Measurements from ENCODE around the gene DOCK2.

- TF ChIP-seq SP2 (IDR thresholded peaks at IDR 0.05; ENCODE audit: extremely low read depth, low read depth, low read length, poor library complexity, severe bottlenecking) (no peak), COPS2 (conservative IDR thresholded peaks at IDR 0.05) (no peak), POLR2G (IDR thresholded peaks at IDR 0.05; ENCODE audit: low read depth, low read length) (no peak), USF2 (CRISPR knock-in tag; IDR thresholded peaks at IDR 0.05) (no peak), TAF1 (IDR thresholded peaks at IDR 0.05; ENCODE audit: control insufficient read depth, extremely low read depth, insufficient read depth, low read length, severe bottlenecking) (no peak), ELF1 (tag; IDR thresholded peaks at IDR 0.05) (no peak), IRF9 (tag; IDR thresholded peaks at IDR 0.05) (no peak), ESRRB (CRISPR knock-in tag; IDR thresholded peaks at IDR 0.05; ENCODE audit: borderline replicate concordance) (no peak), MEF2A (IDR thresholded peaks at IDR 0.05; ENCODE audit: control insufficient read depth, low read depth, low read length) (no peak), NFE2 (IDR thresholded peaks at IDR 0.05; ENCODE audit: low read depth) (no peak)
These were observed 116.7 kb downstream of the DOCK2 start for GRCh38 chr5:169753795-169754194.

All from K562 (cell line).